Fibroblast of lung (primary cell): Measurements from ENCODE around the gene ZDHHC14.

Experiments
- EZH2 ChIP-seq: IDR thresholded peaks from 2 replicates; pipeline ENCODE4 v1.5.1; 2012; ENCODE audit warnings: low read length, control low read depth, mild to moderate bottlenecking; ENCODE audit errors: missing control alignments
- TF ChIP-seq, protein P1 (sequence below), 2 donors: IDR thresholded peaks in 1 of 2; conservative IDR thresholded peaks in 1 of 2; 1 replicate in 1 of 2; 2 replicates in 1 of 2; pipeline ENCODE4 v1.5.1; 2011 to 2012; ENCODE audit warnings: low read length in 2 of 2, control low read depth in 1 of 2, inconsistent platforms in 1 of 2, low read depth in 1 of 2, mild to moderate bottlenecking in 1 of 2

DNA sequence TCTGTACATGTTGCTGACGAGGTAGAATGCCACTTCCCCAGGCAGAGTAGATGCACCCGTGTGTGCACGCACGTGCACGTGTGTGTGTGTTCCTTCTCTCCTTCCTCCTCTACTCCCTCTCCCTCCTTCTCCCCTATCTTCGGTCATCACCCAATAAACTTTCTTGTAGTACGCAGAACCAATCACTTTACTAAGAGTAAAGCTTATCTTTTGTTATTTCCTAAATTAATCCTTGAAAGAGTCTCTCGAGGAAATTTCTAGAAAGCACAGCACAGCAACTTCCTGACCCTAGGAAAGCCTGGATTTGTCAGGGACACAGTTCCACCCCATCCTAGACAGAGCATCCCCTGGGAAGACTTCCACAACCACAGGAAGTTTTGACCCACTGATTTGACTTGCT is 166.1 kb downstream of the ZDHHC14 start:
- TF ChIP-seq EZH2, result no peak
- TF ChIP-seq, protein P1, sequence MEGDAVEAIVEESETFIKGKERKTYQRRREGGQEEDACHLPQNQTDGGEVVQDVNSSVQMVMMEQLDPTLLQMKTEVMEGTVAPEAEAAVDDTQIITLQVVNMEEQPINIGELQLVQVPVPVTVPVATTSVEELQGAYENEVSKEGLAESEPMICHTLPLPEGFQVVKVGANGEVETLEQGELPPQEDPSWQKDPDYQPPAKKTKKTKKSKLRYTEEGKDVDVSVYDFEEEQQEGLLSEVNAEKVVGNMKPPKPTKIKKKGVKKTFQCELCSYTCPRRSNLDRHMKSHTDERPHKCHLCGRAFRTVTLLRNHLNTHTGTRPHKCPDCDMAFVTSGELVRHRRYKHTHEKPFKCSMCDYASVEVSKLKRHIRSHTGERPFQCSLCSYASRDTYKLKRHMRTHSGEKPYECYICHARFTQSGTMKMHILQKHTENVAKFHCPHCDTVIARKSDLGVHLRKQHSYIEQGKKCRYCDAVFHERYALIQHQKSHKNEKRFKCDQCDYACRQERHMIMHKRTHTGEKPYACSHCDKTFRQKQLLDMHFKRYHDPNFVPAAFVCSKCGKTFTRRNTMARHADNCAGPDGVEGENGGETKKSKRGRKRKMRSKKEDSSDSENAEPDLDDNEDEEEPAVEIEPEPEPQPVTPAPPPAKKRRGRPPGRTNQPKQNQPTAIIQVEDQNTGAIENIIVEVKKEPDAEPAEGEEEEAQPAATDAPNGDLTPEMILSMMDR (conservative IDR thresholded peaks at IDR 0.05 in 1 of 2, IDR thresholded peaks at IDR 0.05 in 1 of 2; ENCODE audit: low read depth in 1 of 2, low read length in 2 of 2), result no peak
